Bronchial epithelial cell (primary cell): ENCODE data around the gene CEP83. TPM values are rescaled to one million over a fixed set of nuclear protein-coding genes. Genes with fewer than 3 reads are reported as not detected.
A peak's percentile ranks its signal among the peaks of the same experiment; 100 is the strongest.

ENCODE experiments used
- DNase-seq: peaks from one replicate; pipeline ENCODE4 v3.0.0-alpha.2; 2010; ENCODE audit warnings: low read depth
- FAIRE-seq: peaks from 2 replicates; lab custom pipeline; 2011; peaks lifted over from hg19 to GRCh38; lab: Jason Lieb, UNC
- H3K27me3 ChIP-seq: 2 replicates; pipeline ENCODE4 v1.5.1; 2011; ENCODE audit warnings: low read length; ENCODE audit not compliant: control insufficient read depth, insufficient read depth
- H3K36me3 ChIP-seq: 2 replicates; pipeline ENCODE4 v1.5.1; 2011; ENCODE audit warnings: low read length; ENCODE audit not compliant: control insufficient read depth, insufficient read depth
- H3K4me3 ChIP-seq: 2 replicates; pipeline ENCODE4 v1.5.1; 2011; ENCODE audit warnings: mild to moderate bottlenecking, low read depth, low read length, control low read depth
- CTCF ChIP-seq: IDR thresholded peaks from 2 replicates; pipeline ENCODE4 v1.5.1; 2011; ENCODE audit warnings: mild to moderate bottlenecking, moderate library complexity, low read length, control low read depth, inconsistent platforms; ENCODE audit not compliant: insufficient read depth, severe bottlenecking
- total RNA-seq: library from RNA; depleted of rRNA; stranded (reverse); fragments of >200 nt; gene quantifications from 2 replicates; pipeline ENCODE4 v1.2.1, GENCODE V29; 2014

CEP83 gene
- total RNA-seq, 1 donor from 2014 or later, result 9.7 TPM

- DNase-seq (no peak), FAIRE-seq (no peak)
- Histone ChIP-seq H3K4me3 (peak overlapping the region; percentile 65), H3K36me3 (no peaks in the 10 kb centered on the region), H3K27me3 (no peaks in the 10 kb centered on the region)
- no peak for TF ChIP-seq CTCF
Measured at GRCh38 chr12:94263011-94263811, 196.5 kb downstream of the CEP83 start.

- Histone ChIP-seq H3K27me3 (no peaks in the 10 kb centered on the region), H3K4me3 (peak overlapping the region; percentile 65), H3K36me3 (no peaks in the 10 kb centered on the region)
- no peak for TF ChIP-seq CTCF
- FAIRE-seq (no peak), DNase-seq (peak; percentile 74)
Measured at GRCh38 chr12:94262228-94263010, 197.2 kb downstream of the CEP83 start.

GRCh38 chr12:94261786-94262185 is 197.9 kb downstream of the CEP83 start:
- TF ChIP-seq CTCF, result no peak
- H3K27me3 ChIP-seq, result no peaks in the 10 kb centered on the region
- H3K36me3 ChIP-seq, result no peaks in the 10 kb centered on the region
- FAIRE-seq, result no peak
- peak overlapping the region; percentile 65 for H3K4me3 ChIP-seq
- DNase-seq, result no peak

GRCh38 chr12:94261119-94261518 is 198.5 kb downstream of the CEP83 start:
- FAIRE-seq (no peak), DNase-seq (no peak)
- Histone ChIP-seq H3K36me3 (no peaks in the 10 kb centered on the region), H3K4me3 (no peak overlapping the region), H3K27me3 (no peaks in the 10 kb centered on the region)
- no peak for TF ChIP-seq CTCF

- FAIRE-seq, result peak; percentile 70
- Histone ChIP-seq H3K4me3 (no peak overlapping the region), H3K27me3 (no peaks in the 10 kb centered on the region), H3K36me3 (no peaks in the 10 kb centered on the region)
- DNase-seq, result no peak
- no peak for TF ChIP-seq CTCF
Measured at GRCh38 chr12:94260717-94261116, 198.9 kb downstream of the CEP83 start.
